Heart left ventricle (tissue), 13 donors: ENCODE data around the gene KLF15.

Experiments used
- CTCF ChIP-seq, 12 donors: fragments of 200-600 bp; sonication (generic) in 4 of 12; IDR thresholded peaks; one replicate each; pipeline versions ENCODE4 v1.5.0 to v1.8.0; 2018 to 2022; ENCODE audit warnings: antibody characterized with exemption in 12 of 12, mild to moderate bottlenecking in 5 of 12
- POLR2A ChIP-seq, 2 donors: fragments of 450-650 bp; IDR thresholded peaks; one replicate each; pipeline ENCODE4 v1.6.1; 2017; ENCODE audit warnings: antibody characterized with exemption in 2 of 2, mild to moderate bottlenecking in 2 of 2, moderate library complexity in 2 of 2
- donor health status: ischemic (EF 13 %, LVEDD 7.1; RV severe dilation, severe dysfunction).
- donor health status: DM: no; HTN: yes; CAD: no.
- donor health status: DM: no; HTN: no; CAD: no.
- donor health status: ischemic (EF 25% LVEDD 6.9; RV normal size, moderate dysfunction).
- donor health status: ischemic (EF 25% LVEDD 5.7; RV mildly dilated, moderate dysfunction).
- donor health status: ischemic (EF 35%, LVEDD 5.7; RV mildly dilated, moderate dysfunction).
- donor health status: nonischemic (EF 11% LVEDD 7.7; RV severe dilation, severe dysfunction).
- donor health status: DM: yes; HTN: yes; CAD: no.
- donor health status: PGD.
- donor health status: ischemic (EF 29% LVEDD 5.4; RV normal size, mild dysfunction).
- donor health status: nonischemic (EF 23%, LVEDD 6.1; RV moderate dilation, normal function).

- no peak for TF ChIP-seq CTCF (IDR thresholded peaks at IDR 0.05)
- no peak for TF ChIP-seq POLR2A (IDR thresholded peaks at IDR 0.05)
Observed at GRCh38 chr3:126389794-126390146, 32.6 kb upstream of the KLF15 start.
